Smooth muscle cell of bladder (primary cell): ENCODE measurements around the gene SIX2. TPM values are rescaled to one million over a fixed set of nuclear protein-coding genes. Genes with fewer than 3 reads are reported as not detected.

Source experiments
- total RNA-seq: library from RNA; depleted of rRNA; stranded (reverse); fragments of >200 nt; gene quantifications from 2 replicates; pipeline ENCODE4 v1.2.3, GENCODE V29; 2014

The SIX2 gene
- total RNA-seq = under 0.01 and 0.18 TPM in 2 replicates

GRCh38 chr2:45009303-45009927, at the start of gene SIX2:
TSS of gene SIX2 (minus strand) at chr2:45009452. CDS start at chr2:45009110, 342 bp downstream.

Other genes with a start within 250 kb of the SIX2 start
- not detected in 2 replicates for gene SIX3, start 67.8 kb downstream of the SIX2 start, total RNA-seq